ENCODE measurements around the gene TM9SF1.

The TM9SF1 gene

DNA sequence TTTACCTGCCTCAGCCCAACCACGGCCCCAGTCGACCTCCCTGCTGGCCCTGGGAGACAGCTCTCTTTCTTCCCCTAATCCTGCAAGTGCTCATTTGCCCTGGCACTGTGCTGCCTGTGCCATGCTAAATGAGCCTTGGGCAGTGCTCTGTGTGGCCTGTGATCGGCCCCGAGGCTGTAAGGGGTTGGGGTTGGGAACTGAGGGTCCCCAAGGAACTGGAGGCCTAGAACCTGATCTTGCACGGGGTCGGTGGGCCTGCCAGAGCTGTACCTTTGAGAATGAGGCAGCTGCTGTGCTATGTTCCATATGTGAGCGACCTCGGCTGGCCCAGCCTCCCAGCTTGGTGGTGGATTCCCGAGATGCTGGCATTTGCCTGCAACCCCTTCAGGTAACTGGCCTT, 45.2 kb downstream of the TM9SF1 start:
- no peak for DNase-seq

DNA sequence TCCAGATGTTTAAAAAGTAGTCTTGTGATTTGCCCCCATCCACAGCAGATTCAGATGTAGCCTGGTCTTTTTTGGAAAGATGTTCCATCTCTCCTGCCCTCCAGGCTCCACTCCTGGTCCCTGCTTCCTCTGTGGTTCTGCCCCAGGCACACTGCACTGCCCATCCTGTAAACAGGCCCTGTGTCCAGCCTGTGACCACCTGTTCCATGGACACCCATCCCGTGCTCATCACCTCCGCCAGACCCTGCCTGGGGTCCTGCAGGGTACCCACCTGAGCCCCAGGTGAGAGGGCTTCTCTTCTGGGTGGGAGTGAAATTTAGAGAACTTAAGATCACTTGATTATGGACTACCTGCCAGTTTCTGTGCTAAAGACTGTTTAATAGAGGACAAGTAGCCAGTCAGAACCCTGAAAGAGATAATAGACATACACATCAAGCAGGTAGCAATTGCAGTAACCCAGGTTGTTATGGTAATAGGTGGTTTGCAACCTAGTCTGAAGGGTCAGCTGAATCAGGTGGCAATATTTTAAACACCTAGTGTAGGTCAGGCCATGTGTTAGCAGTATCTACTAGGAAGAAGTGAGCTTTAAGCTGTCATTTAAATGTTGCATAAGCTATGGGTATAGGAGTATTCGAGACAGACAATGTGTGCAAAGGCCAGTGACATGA, 45.8 kb downstream of the TM9SF1 start:
- no peak for DNase-seq

DNA sequence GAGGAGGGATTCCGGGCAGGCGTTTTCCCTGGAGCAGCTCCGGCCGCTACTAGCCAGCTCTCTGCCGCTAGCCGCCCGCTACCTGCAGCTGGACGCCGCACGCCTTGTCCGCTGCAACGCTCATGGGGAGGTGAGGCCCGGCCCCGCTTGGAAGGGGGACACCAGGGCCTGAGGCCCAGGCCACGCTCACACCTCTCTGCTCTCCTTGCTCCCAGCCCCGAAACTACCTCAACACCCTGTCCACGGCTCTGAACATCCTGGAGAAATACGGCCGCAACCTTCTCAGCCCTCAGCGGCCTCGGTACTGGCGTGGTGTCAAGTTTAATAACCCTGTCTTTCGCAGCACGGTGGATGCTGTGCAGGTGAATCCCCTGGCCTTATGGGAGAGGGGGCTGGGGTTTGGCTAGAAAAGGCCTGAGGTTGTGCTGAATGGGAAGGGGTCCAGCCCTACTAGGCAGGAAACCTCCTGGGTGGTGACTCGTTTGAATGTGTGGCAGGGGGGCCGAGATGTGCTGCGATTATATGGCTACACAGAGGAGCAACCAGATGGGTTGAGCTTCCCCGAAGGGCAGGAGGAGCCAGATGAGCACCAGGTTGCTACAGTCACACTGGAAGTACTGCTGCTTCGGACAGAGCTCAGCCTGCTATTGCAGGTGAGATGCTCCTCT, 47.3 kb downstream of the TM9SF1 start:
- DNase-seq = no peak

DNA sequence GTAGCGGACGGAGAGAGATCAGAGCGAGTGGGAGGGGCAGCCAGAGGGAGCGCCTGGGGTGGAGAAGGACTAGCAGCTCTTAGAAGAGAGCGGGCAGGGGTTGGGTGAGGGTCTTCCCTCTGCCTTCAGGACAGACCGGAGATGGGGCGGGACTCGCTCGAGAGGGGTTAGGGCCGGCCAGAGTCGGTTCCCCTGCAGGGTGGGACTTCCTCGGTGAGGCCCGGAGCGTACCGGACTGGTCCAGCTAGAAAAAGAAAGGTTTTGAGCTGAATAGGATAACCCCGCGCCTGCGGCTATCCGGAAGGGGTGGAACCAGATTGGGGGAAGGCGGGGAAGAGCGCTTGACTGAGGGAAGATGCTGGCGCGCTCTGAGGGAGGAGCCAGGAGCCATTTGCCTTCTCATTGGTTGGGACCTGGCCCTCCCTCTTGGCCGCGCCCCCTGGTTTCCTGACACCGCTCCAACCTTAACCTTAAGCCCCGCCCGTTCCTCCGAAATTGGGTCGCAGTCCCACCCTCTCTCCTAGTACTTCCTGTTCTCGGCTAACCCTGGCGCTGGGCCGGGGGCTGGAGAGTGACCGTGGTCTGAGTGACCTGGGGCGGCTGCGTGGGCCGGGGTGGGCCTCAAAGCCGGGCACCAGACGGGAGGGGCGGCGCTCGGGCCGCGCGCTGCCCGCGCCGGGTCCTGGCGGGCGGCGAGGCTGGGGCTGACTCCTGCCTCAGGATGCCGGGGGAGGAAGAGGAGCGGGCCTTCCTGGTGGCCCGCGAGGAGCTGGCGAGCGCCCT, 48.1 kb downstream of the TM9SF1 start, which contains the start of gene RNF31:
RNF31 (plus strand) TSS at position 521 of the 783 bp plus-strand sequence; CDS start at position 722, 201 bp downstream.
- DNase-seq = peak; percentile 97

DNA sequence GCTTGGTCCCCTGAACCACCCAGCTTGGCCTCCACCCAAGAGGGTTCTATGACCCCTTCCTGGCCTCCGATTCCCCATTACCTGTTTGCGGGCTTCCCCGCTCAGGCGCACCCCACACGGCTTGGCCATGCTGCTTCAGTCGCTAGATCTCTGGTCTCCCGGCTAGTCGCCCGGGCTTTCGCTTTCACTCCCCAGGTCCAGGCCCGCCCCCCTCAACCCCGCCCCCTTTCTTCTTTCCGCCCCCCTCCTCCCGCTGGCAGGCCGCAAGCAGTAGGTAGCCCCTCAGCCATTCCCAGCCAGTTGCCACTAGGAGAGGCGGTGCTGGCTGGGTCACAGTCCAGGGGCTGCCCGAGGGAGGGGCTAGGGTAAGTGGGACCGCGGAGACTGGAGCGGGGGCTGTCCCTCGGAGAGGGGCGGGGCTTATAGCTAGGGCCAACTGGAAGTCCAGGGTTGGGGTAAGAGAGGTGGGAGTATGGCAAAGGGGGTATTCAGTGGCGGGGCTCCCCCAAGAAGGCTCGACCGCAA, 48.7 kb downstream of the TM9SF1 start, which contains the start of gene PSME2:
PSME2 (minus strand) TSS at position 158 of the 525 bp plus-strand sequence; CDS start at position 129, 29 bp downstream.
- peak; percentile 97 for DNase-seq

GRCh38 chr14:24145690-24146452, 49.4 kb downstream of the TM9SF1 start:
- DNase-seq = no peak

- no peak for DNase-seq
Observed at GRCh38 chr14:24145219-24145618, 50.0 kb downstream of the TM9SF1 start.

DNA sequence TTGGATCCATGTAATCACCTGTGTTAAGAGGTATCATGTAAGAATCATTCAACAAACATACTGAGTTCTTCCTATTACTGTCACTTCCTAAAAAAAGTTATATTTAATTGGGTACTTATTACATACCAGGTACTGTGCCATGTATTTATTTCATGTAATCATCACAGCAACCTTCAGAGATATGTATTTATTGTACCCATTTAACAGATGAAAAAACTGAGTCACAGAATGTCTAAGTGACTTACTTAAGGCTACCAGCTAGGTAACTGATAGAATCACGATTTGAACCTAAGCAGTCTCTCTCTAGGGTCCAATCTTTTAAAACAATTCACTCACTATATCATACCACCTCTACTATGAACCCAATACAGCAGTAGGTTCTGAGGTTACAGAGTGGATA, 50.8 kb downstream of the TM9SF1 start:
- no peak for DNase-seq

GRCh38 chr14:24143511-24143910, 51.7 kb downstream of the TM9SF1 start:
- peak; percentile 40 for DNase-seq

DNA sequence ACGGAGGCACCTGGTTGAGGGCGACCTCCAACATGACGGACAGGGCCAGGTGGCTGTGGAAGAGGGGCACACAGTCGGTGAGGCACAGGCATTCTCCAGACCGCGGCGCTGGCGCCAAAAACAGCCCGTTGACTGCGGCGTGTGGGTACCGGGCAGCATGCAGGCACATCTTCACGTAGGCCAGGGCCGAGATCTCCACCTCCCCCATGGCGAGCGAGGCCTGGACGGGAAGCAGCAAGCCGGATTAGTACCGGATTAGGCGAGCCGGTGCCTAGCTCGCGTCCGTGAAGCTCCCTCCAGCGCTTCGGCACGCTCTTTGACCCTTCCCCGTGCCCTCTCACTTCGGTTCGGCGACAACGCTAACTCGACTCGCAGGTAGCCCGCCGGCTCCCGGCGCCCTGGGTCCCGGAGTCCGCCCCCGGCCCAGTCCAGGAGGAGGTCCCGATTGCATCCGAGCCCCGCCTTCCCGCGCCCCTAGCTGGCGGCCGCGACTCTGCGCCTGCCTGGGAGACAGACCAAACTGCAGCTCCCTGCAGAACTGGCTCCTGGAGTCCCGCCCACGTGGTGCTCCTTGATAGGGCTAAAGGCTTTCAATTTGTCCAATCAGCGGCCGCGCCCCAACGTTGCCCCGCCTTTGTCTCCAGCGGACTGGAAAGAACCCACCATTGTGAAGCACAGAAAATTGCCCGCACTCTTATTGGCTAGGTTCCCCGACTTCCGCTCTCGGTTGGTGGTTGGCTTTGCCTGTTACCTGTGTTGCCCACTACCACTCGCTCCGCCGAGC, 54.0 kb downstream of the TM9SF1 start, which contains the start of gene EMC9:
EMC9 (minus strand) TSS at position 495 of the 784 bp plus-strand sequence; CDS start at position 208, 287 bp downstream.
- peak; percentile 99 for DNase-seq

DNA sequence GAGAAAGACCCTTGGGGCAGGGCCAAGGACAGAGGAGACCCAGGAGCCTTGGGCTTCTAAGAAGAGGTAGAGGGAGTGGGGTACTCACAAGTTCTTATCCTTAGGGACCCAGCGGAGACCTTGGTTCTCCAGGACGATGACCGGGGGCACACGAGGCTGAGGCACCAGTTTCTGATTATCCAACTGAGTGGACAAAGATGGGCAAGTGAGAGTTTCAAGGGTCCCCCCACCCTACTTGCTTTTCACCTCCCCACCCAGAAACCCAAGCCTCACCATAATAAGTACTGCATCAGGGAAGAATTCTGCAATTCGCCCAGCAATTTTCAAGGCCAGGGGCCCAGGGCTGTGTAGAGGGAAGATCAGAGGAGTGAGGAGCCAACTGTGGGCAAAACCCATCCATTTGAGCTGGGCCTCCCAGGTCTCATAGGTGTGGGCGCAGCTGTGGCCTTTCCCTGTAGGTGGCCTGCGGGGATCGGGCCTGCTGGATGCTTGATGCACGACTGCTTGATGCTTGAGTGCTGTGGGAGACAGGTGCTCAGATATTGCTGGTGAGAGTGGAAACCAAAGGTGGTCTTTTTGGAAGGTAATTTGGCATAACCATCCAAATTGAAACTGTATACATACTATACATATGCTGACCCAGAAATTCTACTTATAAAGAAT, 55.8 kb downstream of the TM9SF1 start:
- no peak for DNase-seq

Measured in NCI-H226 (cell line).